ENCODE measurements around the gene OXGR1. TPM values are rescaled to one million over a fixed set of nuclear protein-coding genes. Genes with fewer than 3 reads are reported as not detected.
A peak's percentile ranks its signal among the peaks of the same experiment; 100 is the strongest.

The OXGR1 gene
- total and polyA plus RNA-seq, 10 of the 15 experiments (the other 5 are each of a cell fraction or from before 2014, with no cell fraction given) = 0.05 TPM; not detected in 9

DNA sequence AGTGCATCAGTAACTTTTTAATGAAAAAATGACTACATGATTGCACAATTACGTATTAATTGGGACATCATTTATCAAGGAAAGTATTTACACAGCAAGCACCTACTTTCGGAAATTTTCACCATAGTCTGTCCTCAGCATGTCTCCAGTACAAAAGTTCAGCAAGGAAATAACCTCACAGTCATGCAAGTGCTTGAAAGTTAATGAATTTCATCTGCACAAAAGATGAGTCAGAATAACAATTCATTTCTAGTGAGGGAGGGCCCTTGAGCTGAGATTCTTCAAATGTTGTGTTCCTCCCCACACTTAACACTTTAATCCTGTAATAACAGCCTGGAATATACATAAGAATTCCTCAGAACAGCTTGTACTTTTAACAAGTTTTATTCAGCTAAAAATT, 49.0 kb upstream of the OXGR1 start:
- in situ Hi-C loops (cut with MboI) = no loop called here
- BruUV-seq (replicated peaks) = no TSS peak
- WGBS (ENCODE audit: insufficient coverage, insufficient replicate concordance, low lambda C conversion rate, missing lambda C conversion rate) = 18% methylated on average over 2 of the region's 2 CpGs
- ATAC-seq (no peak), DNase-seq (ENCODE audit: low read depth, low spot score) (no peak), FAIRE-seq (no peak)
- ChIA-PET SMC1A (ENCODE audit: uncharacterized antibody, unreplicated experiment) (no interaction called here), POLR2A (no interaction called here), RAD21 (ENCODE audit: unreplicated experiment) (no interaction called here), CTCF (interaction anchor here (1.1 kb wide), 1 partner anchor 29 kb away, joined by 4 read pairs; no protein-coding TSS in a partner anchor)
- no peak overlapping the region for H2AFZ ChIP-seq (ENCODE audit: control insufficient read depth, low read depth, low read length)
- H4K20me1 ChIP-seq (ENCODE audit: control insufficient read depth, insufficient read depth) = no peaks in the 10 kb centered on the region
- no peak overlapping the region for H3K9ac ChIP-seq (ENCODE audit: control insufficient read depth, insufficient read depth, low read length)
- H3K4me2 ChIP-seq (ENCODE audit: control insufficient read depth, insufficient read depth) = no peak overlapping the region
- TF ChIP-seq, protein P1, sequence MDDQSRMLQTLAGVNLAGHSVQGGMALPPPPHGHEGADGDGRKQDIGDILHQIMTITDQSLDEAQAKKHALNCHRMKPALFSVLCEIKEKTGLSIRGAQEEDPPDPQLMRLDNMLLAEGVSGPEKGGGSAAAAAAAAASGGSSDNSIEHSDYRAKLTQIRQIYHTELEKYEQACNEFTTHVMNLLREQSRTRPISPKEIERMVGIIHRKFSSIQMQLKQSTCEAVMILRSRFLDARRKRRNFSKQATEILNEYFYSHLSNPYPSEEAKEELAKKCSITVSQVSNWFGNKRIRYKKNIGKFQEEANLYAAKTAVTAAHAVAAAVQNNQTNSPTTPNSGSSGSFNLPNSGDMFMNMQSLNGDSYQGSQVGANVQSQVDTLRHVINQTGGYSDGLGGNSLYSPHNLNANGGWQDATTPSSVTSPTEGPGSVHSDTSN (IDR thresholded peaks at IDR 0.05; ENCODE audit: insufficient replicate concordance, low read depth, low read length) = no peak
- no peak for TF ChIP-seq ZNF622 (IDR thresholded peaks at IDR 0.05)
- H3K9me3 ChIP-seq (replicated peaks; ENCODE audit: control insufficient read depth, insufficient read depth, low read length) = no peaks in the 10 kb centered on the region
- no peaks in the 10 kb centered on the region for H3K79me2 ChIP-seq (ENCODE audit: control insufficient read depth, insufficient read depth, low read length)
- H3K4me3 ChIP-seq = no peak overlapping the region
- no peaks in the 10 kb centered on the region for H3K4me1 ChIP-seq (ENCODE audit: control insufficient read depth, insufficient read depth, low read length)
- no peak overlapping the region for H3K27ac ChIP-seq (ENCODE audit: control insufficient read depth, insufficient read depth)
- no peaks in the 10 kb centered on the region for H3K27me3 ChIP-seq (replicated peaks in 1 of 2; ENCODE audit: control insufficient read depth in 2 of 2, insufficient read depth in 2 of 2, low read length in 1 of 2)
- no peaks in the 10 kb centered on the region for H3K36me3 ChIP-seq (ENCODE audit: control insufficient read depth in 2 of 2, insufficient read depth in 2 of 2, low read length in 1 of 2)
- intact Hi-C loops (cut with micrococcal nuclease; ENCODE audit: unreplicated experiment) = no loop called here

DNA sequence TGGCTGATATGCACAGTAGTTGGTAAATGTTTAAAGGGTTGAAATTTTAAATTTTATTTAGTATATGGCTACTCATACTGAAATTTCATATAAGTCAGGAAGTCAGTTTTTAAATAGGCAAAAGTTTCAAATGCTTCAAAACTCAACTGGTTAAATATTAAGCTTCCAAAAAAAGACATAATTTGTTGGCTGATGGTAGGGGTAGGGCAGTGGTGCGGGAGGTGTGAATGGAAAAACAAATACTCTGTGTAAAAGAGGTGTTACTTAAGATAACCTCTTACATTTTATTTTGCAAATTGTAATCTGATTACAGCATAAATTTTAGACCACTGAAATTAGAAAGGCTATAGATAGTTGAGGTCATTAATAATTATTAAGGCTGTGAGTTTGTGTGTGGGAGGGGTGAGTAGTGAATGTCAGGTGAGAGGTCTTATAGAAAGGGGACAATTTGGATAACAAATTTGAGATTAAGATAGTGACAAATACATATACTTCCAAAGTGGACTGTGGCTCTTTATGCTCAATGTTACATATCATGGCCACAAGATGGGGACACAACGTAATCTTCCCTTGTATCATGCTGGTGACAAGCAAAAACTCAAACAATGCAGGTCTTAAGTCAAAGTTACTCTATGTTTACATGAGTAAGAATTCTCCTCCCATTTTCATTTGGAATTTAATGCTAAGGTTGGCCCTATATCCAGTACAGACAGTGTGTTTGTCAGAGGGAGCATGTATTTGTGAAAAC, 36.6 kb upstream of the OXGR1 start:
- no TSS peak for BruUV-seq (replicated peaks)
- H3K4me1 ChIP-seq (ENCODE audit: control insufficient read depth, insufficient read depth, low read length) = no peaks in the 10 kb centered on the region
- ATAC-seq (peak; percentile 45; the same call in 2 of the 3 replicates), DNase-seq (ENCODE audit: low read depth, low spot score) (no peak), FAIRE-seq (no peak)
- no peaks in the 10 kb centered on the region for H3K79me2 ChIP-seq (ENCODE audit: control insufficient read depth, insufficient read depth, low read length)
- no peak overlapping the region for H3K9ac ChIP-seq (ENCODE audit: control insufficient read depth, insufficient read depth, low read length)
- intact Hi-C loops (cut with micrococcal nuclease; ENCODE audit: unreplicated experiment) (loop anchor here (5.0 kb wide), 1 partner anchor 311 kb away; no protein-coding TSS in a partner anchor), in situ Hi-C loops (cut with MboI) (no loop called here)
- H3K27ac ChIP-seq (ENCODE audit: control insufficient read depth, insufficient read depth) = no peak overlapping the region
- H4K20me1 ChIP-seq (ENCODE audit: control insufficient read depth, insufficient read depth) = no peaks in the 10 kb centered on the region
- ChIA-PET CTCF (interaction anchor here (0.6 kb wide), 1 partner anchor 17 kb away, joined by 3 read pairs; no protein-coding TSS in a partner anchor), POLR2A (no interaction called here), SMC1A (ENCODE audit: uncharacterized antibody, unreplicated experiment) (no interaction called here), RAD21 (ENCODE audit: unreplicated experiment) (no interaction called here)
- no peaks in the 10 kb centered on the region for H3K36me3 ChIP-seq (ENCODE audit: control insufficient read depth in 2 of 2, insufficient read depth in 2 of 2, low read length in 1 of 2)
- 0% methylated on average over 2 of the region's 2 CpGs for WGBS (ENCODE audit: insufficient coverage, insufficient replicate concordance, low lambda C conversion rate, missing lambda C conversion rate)
- H3K4me2 ChIP-seq (ENCODE audit: control insufficient read depth, insufficient read depth) = no peak overlapping the region
- no peaks in the 10 kb centered on the region for H3K9me3 ChIP-seq (replicated peaks; ENCODE audit: control insufficient read depth, insufficient read depth, low read length)
- H3K4me3 ChIP-seq = no peak overlapping the region
- H3K27me3 ChIP-seq (replicated peaks in 1 of 2; ENCODE audit: control insufficient read depth in 2 of 2, insufficient read depth in 2 of 2, low read length in 1 of 2) = no peaks in the 10 kb centered on the region; a peak in 1 of 4 replicates
- no peak overlapping the region for H2AFZ ChIP-seq (ENCODE audit: control insufficient read depth, low read depth, low read length)
- TF ChIP-seq CTCF (IDR thresholded peaks at IDR 0.05 in 2 of 3, conservative IDR thresholded peaks at IDR 0.05 in 1 of 3; ENCODE audit: control insufficient read depth in 2 of 3, extremely low read depth in 1 of 3, insufficient read depth in 1 of 3, low read depth in 3 of 3, low read length in 3 of 3) (peak in 2 of 3 experiments; percentile 5 to 27; a peak in 1 of 6 replicates), ZBED1 (IDR thresholded peaks at IDR 0.05; ENCODE audit: borderline replicate concordance) (no peak), NR2C2 (IDR thresholded peaks at IDR 0.05; ENCODE audit: borderline replicate concordance, control insufficient read depth, insufficient read length, low read depth) (no peak), RAD21 (IDR thresholded peaks at IDR 0.05; ENCODE audit: insufficient read depth, low read depth, low read length) (0 out of 2 replicates have a peak, but pooled peaks have one; percentile 19), SPI1 (IDR thresholded peaks at IDR 0.05; ENCODE audit: borderline replicate concordance, insufficient read depth, low read depth, low read length) (no peak), HCFC1 (IDR thresholded peaks at IDR 0.05; ENCODE audit: low read length) (no peak), NFYA (IDR thresholded peaks at IDR 0.05; ENCODE audit: borderline replicate concordance, low read depth, low read length) (no peak), YBX1 (IDR thresholded peaks at IDR 0.05) (no peak)
- TF ChIP-seq, protein P2, sequence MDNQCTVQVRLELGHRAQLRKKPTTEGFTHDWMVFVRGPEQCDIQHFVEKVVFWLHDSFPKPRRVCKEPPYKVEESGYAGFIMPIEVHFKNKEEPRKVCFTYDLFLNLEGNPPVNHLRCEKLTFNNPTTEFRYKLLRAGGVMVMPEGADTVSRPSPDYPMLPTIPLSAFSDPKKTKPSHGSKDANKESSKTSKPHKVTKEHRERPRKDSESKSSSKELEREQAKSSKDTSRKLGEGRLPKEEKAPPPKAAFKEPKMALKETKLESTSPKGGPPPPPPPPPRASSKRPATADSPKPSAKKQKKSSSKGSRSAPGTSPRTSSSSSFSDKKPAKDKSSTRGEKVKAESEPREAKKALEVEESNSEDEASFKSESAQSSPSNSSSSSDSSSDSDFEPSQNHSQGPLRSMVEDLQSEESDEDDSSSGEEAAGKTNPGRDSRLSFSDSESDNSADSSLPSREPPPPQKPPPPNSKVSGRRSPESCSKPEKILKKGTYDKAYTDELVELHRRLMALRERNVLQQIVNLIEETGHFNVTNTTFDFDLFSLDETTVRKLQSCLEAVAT (IDR thresholded peaks at IDR 0.05) = no peak
